Thymus (tissue), 11 donors: Measurements from ENCODE around the gene PRRC1. TPM values are rescaled to one million over a fixed set of nuclear protein-coding genes. Genes with fewer than 3 reads are reported as not detected.
A peak's percentile ranks its signal among the peaks of the same experiment; 100 is the strongest.

Experiments
- DNase-seq, 9 donors: peaks; one replicate each; pipeline ENCODE4 v3.0.0-alpha.2; 2013; ENCODE audit warnings: low spot score in 9 of 9, low read depth in 6 of 9, missing footprints in 1 of 9
- H3K27ac ChIP-seq, 2 donors: one replicate each; pipeline ENCODE4 v1.5.1; 2013; ENCODE audit warnings: control low read depth in 1 of 2, low read depth in 1 of 2, low read length in 1 of 2, mild to moderate bottlenecking in 1 of 2, moderate library complexity in 1 of 2
- H3K27me3 ChIP-seq, 2 donors: one replicate each; pipeline ENCODE4 v1.5.1; 2013; ENCODE audit warnings: low read length in 1 of 2; ENCODE audit not compliant: control insufficient read depth in 2 of 2, insufficient read depth in 1 of 2
- H3K36me3 ChIP-seq, 2 donors: one replicate each; pipeline ENCODE4 v1.5.1; 2013; ENCODE audit warnings: low read length in 1 of 2, mild to moderate bottlenecking in 1 of 2, moderate library complexity in 1 of 2; ENCODE audit not compliant: control insufficient read depth in 2 of 2, insufficient read depth in 2 of 2
- H3K4me1 ChIP-seq, 2 donors: one replicate each; pipeline ENCODE4 v1.5.1; 2013; ENCODE audit warnings: low read length in 2 of 2; ENCODE audit not compliant: control insufficient read depth in 2 of 2, insufficient read depth in 2 of 2
- H3K4me3 ChIP-seq, 2 donors: one replicate each; pipeline ENCODE4 v1.5.1; 2013; ENCODE audit warnings: low read length in 2 of 2, control low read depth in 1 of 2, mild to moderate bottlenecking in 1 of 2
- H3K9me3 ChIP-seq, 2 donors: one replicate each; pipeline ENCODE4 v1.5.1; 2013; ENCODE audit warnings: low read length in 1 of 2, mild to moderate bottlenecking in 1 of 2; ENCODE audit not compliant: control insufficient read depth in 2 of 2, insufficient read depth in 1 of 2
- WGBS: extraction: QIAGEN DNeasy Blood & Tissue Kit; methylation state at CpG from one replicate; pipeline ENCODE4 v1.1.7; 2013; 5-methylcytosine and 5-hydroxymethylcytosine counted together
- polyA plus RNA-seq: library from polyadenylated mRNA; stranded (reverse); fragments of 200-250 nt; gene quantifications from one replicate; pipeline ENCODE4 v1.2.3, GENCODE V29; 2013
- total RNA-seq: library from RNA; stranded (reverse); fragments of 120-200 nt; gene quantifications from one replicate; pipeline ENCODE4 v1.2.4, GENCODE V29; 2013
- donor health status: healthy.

The PRRC1 gene
- total and polyA plus RNA-seq, 2 donors = 23.2 to 27.5 TPM

DNA sequence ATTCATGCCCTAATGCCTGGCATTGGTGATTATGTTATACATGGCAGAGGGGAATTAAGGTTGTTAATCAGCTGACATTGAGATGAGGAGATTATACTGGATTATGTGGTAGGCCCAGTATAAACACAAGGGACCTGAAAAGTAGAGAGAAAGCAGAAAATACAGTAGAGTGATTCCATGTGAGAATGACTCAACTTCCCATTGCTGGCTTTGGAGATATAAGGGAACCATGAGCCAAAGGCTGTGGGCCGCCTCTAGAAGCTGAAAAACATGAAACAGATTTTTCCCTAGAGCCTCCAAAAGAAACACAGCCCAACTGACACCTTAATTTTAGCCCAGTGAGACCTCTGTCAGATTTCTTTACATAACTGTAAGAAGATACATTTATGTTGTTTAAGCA, 66.4 kb downstream of the PRRC1 start:
- H3K4me1 ChIP-seq = no peaks in the 10 kb centered on the region
- WGBS = 96% methylated on average over 1 of the region's 1 CpG
- DNase-seq = no peak
- no peak overlapping the region for H3K27ac ChIP-seq
- H3K4me3 ChIP-seq = no peak overlapping the region
- no peaks in the 10 kb centered on the region for H3K27me3 ChIP-seq
- H3K9me3 ChIP-seq = no peaks in the 10 kb centered on the region
- no peaks in the 10 kb centered on the region for H3K36me3 ChIP-seq

DNA sequence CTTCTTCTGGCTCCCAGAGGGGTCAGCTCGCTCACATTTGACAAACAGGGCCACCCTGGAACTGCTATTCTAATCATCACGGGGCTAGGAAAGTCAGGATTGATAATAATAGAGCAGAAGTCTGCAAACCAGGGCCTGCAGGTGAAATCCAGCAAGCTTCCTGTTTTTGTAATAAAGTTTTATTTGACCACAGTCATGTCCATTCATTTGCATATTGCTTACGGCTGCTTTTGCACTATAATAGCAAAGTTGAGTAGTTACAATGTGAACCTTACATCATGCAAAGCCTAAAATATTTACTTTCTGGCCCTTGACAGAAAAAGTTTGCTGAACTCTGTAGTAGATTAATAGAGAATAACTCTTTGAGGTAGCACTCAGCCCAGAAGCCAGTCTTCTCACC, 68.2 kb downstream of the PRRC1 start:
- Histone ChIP-seq H3K4me1 (peaks cover 0 to 2% of the 10 kb centered on the region in 2 donors), H3K4me3 (no peak overlapping the region), H3K36me3 (no peaks in the 10 kb centered on the region), H3K9me3 (no peaks in the 10 kb centered on the region), H3K27me3 (no peaks in the 10 kb centered on the region), H3K27ac (no peak overlapping the region)
- WGBS = 85% methylated on average over 3 of the region's 3 CpGs
- DNase-seq = no peak

- DNase-seq = no peak
- Histone ChIP-seq H3K4me3 (no peak overlapping the region), H3K27ac (no peak overlapping the region), H3K4me1 (peaks cover 0 to 2% of the 10 kb centered on the region in 2 donors), H3K27me3 (no peaks in the 10 kb centered on the region), H3K9me3 (no peaks in the 10 kb centered on the region), H3K36me3 (no peaks in the 10 kb centered on the region)
- 87% methylated on average over 5 of the region's 5 CpGs for WGBS
These were observed 68.8 kb downstream of the PRRC1 start for GRCh38 chr5:127586066-127586770.

DNA sequence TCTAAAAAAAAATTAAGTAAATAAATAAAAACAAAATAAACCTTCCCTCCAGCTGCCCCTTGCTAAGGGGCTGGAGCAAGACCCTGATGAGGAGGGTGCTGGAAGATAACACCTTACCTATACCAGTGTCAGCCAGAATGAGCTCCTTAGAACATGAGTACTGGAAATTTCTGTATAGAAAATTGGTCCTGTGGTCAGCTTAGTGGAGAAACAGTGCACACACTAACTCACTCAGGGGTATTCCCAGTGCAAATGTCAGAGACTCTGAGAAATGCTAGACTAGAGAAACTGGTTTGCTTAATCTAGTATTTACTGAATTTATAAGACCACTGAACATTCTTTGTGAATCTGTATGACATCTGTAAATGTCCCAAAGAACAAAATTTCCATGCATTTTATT, 69.4 kb downstream of the PRRC1 start:
- Histone ChIP-seq H3K27me3 (no peaks in the 10 kb centered on the region), H3K4me3 (no peak overlapping the region), H3K27ac (no peak overlapping the region), H3K36me3 (no peaks in the 10 kb centered on the region), H3K9me3 (no peaks in the 10 kb centered on the region), H3K4me1 (peaks cover 0 to 2% of the 10 kb centered on the region in 2 donors)
- DNase-seq = no peak

GRCh38 chr5:127587246-127587917, 69.9 kb downstream of the PRRC1 start:
- peaks cover 0 to 2% of the 10 kb centered on the region in 2 donors for H3K4me1 ChIP-seq
- H3K27me3 ChIP-seq = no peaks in the 10 kb centered on the region
- H3K27ac ChIP-seq = no peak overlapping the region
- WGBS = 88% methylated on average over 4 of the region's 4 CpGs
- DNase-seq = no peak
- H3K9me3 ChIP-seq = no peaks in the 10 kb centered on the region
- no peaks in the 10 kb centered on the region for H3K36me3 ChIP-seq
- no peak overlapping the region for H3K4me3 ChIP-seq

- Histone ChIP-seq H3K27me3 (no peaks in the 10 kb centered on the region), H3K9me3 (no peaks in the 10 kb centered on the region), H3K4me1 (peaks cover 0 to 2% of the 10 kb centered on the region in 2 donors), H3K27ac (no peak overlapping the region), H3K4me3 (no peak overlapping the region), H3K36me3 (no peaks in the 10 kb centered on the region)
- DNase-seq = no peak
- 93% methylated on average over 1 of the region's 1 CpG for WGBS
These were observed 70.9 kb downstream of the PRRC1 start for GRCh38 chr5:127588368-127588767.

DNA sequence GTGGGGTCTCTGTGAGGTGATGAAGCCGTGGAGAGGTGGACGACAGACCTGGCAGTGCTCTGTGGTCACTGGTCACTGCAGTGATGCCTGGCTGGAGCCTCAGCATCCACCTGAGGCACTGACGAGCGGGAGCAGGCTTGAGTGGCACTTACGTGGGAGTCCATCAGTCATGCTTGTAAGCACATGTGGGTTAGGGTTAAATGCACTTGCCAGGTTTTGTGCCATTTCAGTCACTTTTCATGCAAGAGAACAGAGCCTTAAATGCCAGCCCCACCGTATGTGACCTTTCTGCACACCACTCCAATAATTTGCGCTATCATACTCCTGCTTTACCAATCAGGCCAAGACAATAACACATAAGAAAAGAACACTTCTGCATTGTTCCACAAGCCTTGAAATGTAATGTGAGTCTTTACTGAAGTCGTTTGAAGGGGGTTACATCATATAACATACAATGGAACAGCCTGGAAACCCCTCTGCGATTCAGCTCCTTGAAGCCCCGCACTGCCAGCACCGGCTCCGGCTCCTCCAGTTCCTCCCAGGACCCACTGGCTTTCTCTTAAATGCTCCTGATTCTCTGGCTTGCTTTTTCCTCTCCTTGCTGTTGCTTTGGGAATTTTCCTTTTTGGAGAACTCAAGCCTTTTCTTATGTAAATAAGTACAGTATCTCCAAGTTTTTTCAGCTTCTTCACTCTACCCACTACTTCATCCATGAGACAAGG, 72.0 kb downstream of the PRRC1 start:
- WGBS = 90% methylated on average over 12 of the region's 12 CpGs
- DNase-seq = no peak
- H3K36me3 ChIP-seq = no peaks in the 10 kb centered on the region
- peaks cover 0 to 2% of the 10 kb centered on the region in 2 donors for H3K4me1 ChIP-seq
- H3K9me3 ChIP-seq = no peaks in the 10 kb centered on the region
- H3K4me3 ChIP-seq = no peak overlapping the region
- no peaks in the 10 kb centered on the region for H3K27me3 ChIP-seq
- no peak overlapping the region for H3K27ac ChIP-seq

- peak in 3 of 9 donors; percentile 7 to 50 (median 24) for DNase-seq
- no peaks in the 10 kb centered on the region for H3K27me3 ChIP-seq
- H3K27ac ChIP-seq = no peak overlapping the region
- no peaks in the 10 kb centered on the region for H3K9me3 ChIP-seq
- peaks cover 0 to 9% of the 10 kb centered on the region in 2 donors for H3K4me1 ChIP-seq
- WGBS = 85% methylated on average over 6 of the region's 6 CpGs
- H3K4me3 ChIP-seq = no peak overlapping the region
- no peaks in the 10 kb centered on the region for H3K36me3 ChIP-seq
These were observed 72.8 kb downstream of the PRRC1 start for GRCh38 chr5:127590156-127590722.
